Fibroblast of pulmonary artery (primary cell): Measurements from ENCODE around the gene NRP2.

Experiments
- DNase-seq: peaks from one replicate; pipeline ENCODE4 v3.0.0-alpha.2; 2010; ENCODE audit warnings: low read depth
- H3K4me3 ChIP-seq: replicated peaks from 2 replicates; pipeline ENCODE4 v1.5.1; 2011; ENCODE audit warnings: low read depth, mild to moderate bottlenecking, control low read depth, low read length, moderate library complexity
- CTCF ChIP-seq: IDR thresholded peaks from 2 replicates; pipeline ENCODE4 v1.5.1; 2011; ENCODE audit warnings: mild to moderate bottlenecking, control low read depth, low read length, inconsistent platforms; ENCODE audit errors: missing control alignments

NRP2 gene

GRCh38 chr2:205670292-205670691 lies 12.0 kb upstream of the NRP2 start:
- no peak for TF ChIP-seq CTCF
- DNase-seq: no peak

GRCh38 chr2:205673312-205673711 lies 9.0 kb upstream of the NRP2 start:
- no peak overlapping the region for H3K4me3 ChIP-seq
- DNase-seq: no peak
- no peak for TF ChIP-seq CTCF

More at GRCh38 chr2:205670292-205670691, 12.0 kb upstream of the NRP2 start:
- H3K4me3 ChIP-seq: no peak overlapping the region

- peak; percentile 82 for TF ChIP-seq CTCF
- peak; percentile 86 for DNase-seq
- no peak overlapping the region for H3K4me3 ChIP-seq
Measured at GRCh38 chr2:205675861-205676516, 6.3 kb upstream of the NRP2 start.

GRCh38 chr2:205678541-205679142 lies 3.7 kb upstream of the NRP2 start:
- TF ChIP-seq CTCF: no peak
- H3K4me3 ChIP-seq: no peak overlapping the region
- no peak for DNase-seq

GRCh38 chr2:205679410-205680009 lies 2.8 kb upstream of the NRP2 start:
- H3K4me3 ChIP-seq: no peak overlapping the region
- DNase-seq: no peak
- no peak for TF ChIP-seq CTCF

GRCh38 chr2:205680067-205680466 lies 2.2 kb upstream of the NRP2 start:
- H3K4me3 ChIP-seq: no peak overlapping the region
- DNase-seq: peak; percentile 91
- peak; percentile 66 for TF ChIP-seq CTCF
